GM19395 (cell line): Measurements from ENCODE around the gene AGXT.

Source experiments
- ATAC-seq: cut with Tn5 transposase; IDR thresholded peaks from one replicate; pipeline ENCODE4 v1.9.1; 2021; ENCODE audit warnings: mild to moderate bottlenecking, moderate library complexity; ENCODE audit not compliant: unreplicated experiment

Gene AGXT

GRCh38 chr2:240912878-240913809, 44.5 kb downstream of the AGXT start:
- ATAC-seq: no peak

- no peak for ATAC-seq
Measured at GRCh38 chr2:240913810-240914644, 45.4 kb downstream of the AGXT start.

DNA sequence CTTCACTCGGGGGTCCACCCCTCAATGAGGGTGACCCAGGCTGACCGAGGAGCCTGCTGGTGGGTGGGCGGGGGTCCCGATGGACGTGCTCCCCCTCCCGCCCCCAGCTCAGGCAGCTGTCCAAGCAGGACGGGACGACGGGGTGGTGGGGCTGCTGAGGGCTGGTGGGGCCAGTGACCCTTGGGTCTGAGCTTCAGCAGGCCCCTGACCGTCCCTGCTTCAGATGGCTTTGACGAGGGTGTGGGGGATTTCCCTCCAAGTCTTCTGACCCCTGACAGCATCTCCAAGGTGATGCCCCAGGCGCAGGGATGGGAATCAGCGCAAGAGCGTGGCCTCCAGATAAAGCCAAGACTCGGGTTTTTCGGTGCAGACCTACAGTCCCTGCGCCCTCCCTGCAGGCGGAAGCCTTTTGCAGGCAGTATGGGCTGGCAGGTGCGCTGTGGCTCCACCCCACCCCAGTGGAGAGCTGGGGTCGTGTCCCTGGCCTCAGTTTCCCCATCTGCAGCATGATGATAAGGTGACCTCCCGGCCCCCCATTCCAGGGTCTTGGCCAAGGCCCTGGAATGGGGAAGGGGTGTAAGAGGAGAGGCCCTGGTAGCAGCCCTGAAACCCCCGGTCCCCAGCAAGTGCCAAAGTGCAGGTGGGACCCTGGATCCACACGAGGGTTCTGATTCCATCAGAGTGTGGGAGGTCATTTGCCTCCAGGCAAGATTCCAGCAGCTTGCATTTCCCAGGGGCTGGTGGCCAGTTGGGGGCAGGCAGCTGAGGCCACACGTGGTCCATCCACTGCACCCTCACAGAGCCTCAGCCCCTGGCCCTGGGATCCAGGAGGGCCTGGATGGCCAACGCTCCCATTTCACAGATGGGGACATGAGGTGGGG, 46.3 kb downstream of the AGXT start:
- ATAC-seq: no peak

- no peak for ATAC-seq
Measured at GRCh38 chr2:240915526-240916341, 47.1 kb downstream of the AGXT start.

DNA sequence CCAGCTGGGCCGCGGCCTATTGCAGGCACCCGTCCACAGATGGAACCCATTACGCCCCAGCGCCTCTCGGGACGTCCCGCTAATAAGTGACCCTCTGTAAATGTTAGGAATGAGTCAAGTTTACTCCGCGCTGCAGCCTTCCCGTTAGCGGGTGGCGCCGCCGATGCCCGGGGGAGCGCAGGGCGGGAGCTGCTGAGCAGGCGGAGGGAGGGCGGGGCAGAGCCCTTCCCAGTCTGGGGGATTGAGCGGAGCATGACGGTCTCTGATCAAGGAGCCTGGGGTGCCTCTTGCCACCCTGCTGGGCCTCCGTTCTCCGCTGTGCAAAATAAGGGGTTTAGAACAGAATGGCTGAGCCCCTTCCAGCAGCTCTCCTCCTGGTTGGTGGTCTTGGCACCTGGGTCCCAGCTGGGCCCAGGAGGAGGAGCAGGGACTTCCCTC, 48.0 kb downstream of the AGXT start:
- no peak for ATAC-seq

DNA sequence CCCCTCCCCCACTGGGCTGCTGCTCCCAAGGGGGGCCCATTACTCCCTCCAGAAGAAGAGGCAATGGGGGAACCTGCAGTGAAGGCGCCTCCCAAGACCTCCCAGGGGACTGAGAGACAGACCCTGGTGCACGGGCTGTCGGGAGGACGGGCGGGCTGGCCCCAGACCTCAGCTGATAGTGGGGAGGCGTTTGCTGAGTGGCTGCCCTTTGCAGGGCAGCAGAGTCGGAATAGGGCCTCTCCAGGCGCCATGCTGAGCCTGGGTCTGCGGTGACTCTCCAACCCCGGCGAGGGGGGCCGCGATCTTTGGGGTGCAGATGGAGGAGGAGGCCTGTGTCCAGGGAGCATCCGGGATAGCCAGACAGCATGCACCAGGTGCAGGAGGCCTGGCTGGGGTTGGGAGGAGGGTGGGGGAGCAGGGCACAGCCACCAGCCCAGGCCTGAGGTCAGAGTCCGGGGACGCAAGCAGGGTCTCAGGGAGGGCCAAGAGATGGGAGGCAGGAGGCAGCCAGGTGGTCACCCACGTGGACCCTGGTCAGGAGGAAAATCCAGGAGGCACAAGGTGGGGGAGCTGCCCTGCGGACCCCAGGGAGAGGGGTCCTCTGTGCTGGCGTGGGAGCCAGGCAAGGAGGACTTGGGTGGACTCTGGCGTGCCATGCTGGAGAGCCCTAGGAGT, 48.5 kb downstream of the AGXT start:
- ATAC-seq: no peak

- ATAC-seq: no peak
Measured at GRCh38 chr2:240917684-240918257, 49.1 kb downstream of the AGXT start.

DNA sequence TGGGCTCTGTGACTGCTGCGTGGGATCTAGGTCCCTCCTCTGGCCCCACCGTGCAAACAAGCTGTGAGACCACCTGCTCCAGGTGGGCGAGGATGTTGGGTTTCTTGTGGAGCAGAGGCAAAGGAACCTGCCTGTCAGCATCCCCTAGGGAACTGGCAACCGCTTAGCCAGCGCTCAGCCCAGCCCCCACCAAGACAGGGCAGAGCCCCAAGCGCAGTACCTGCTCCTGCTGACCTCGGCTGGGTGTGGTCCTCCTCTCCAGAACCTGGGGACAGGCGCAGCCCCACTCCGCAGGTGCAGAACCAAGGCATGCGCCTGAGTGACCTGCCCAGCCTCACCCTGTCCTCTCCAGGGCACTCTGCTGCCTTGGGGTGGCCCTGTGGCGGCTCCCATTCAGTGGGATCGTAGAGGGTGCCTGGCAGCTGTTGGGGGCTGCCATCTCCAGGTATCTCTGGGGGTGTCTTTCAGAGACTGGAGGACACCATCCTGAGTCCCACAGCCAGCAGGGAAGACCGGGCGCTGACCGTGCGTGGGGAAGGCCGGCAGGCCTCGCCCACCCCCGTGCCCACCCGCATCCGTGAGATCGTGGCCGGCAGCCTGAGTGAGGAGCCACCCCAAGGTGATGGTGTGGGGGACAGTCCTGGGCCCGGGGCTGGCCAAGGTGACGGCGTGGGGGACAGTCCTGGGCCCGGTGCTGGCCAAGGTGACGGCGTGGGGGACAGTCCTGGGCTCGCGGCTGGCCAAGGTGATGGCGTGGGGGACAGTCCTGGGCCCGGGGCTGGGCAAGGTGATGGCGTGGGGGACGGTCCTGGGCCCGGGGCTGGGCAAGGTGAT, 49.9 kb downstream of the AGXT start:
- no peak for ATAC-seq

DNA sequence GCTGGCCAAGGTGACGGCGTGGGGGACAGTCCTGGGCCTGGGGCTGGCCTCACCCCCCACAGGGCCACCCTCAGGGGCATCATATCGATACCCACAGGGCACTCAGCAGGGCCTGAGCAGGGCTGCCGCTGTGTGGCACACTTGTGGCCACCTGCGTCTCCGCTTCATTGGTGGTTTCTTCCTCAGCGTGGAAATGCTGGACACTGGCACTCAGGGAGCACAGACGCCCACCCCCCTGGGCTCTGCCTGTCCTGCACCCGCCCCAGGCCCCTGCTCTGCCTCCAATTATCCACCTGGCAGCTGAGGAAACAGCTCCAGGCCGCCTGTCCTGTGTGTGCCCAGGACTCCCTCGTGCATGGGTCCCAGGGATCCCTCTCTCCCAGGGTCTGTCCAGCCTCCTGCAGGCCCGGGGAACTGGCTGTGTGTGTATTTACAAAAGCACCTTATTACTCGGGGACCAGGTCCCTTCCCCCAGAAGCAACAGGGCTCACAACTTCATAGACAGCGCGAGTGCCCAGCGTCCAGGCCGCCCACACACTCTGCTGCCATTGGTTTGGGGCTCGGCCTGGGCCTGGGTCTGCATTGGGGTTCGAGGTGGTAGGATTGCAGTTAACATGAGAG, 50.6 kb downstream of the AGXT start:
- ATAC-seq: no peak

GRCh38 chr2:240919786-240920782, 51.5 kb downstream of the AGXT start:
- ATAC-seq: no peak

GRCh38 chr2:240920783-240921231, 52.2 kb downstream of the AGXT start:
- no peak for ATAC-seq

GRCh38 chr2:240921311-240921994, 52.8 kb downstream of the AGXT start:
- ATAC-seq: no peak

GRCh38 chr2:240921995-240922244, 53.3 kb downstream of the AGXT start:
- ATAC-seq: no peak

DNA sequence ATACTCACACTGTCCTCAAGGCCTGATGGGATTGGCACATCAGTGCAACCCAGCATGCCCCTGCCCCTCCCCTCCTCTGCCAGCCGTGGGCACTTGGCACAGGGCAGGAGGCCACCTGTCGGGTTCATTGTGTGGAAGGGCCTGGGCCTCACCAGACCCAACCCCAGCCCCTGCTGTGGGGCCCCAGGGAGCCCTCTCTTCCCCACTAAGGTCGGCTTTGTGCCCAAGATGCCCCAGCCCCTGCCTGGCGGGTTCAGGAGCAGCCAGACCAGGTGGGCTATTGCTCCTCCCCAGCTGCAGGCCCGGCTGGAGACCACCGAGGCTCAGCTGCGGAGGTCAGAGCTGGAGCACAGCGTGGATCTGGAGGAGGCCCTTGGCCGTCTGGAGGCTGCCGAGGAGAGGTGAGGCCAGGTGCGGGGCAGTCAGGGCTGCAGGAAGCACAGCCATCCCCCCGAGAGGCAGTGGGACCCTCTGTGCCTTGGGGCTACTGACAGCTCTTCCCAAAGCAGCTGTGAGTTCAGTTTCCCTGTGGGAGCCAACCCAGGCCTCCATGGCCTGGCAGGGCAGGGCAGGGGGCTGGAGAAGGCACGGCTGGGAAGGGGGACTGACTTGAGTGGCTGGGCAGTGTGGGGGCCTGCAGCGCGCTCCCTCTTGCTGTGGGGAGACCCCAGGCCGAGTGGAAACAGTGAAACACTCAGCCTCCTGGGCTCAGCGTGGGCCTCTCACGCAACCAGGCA, 53.8 kb downstream of the AGXT start:
- ATAC-seq: no peak

GRCh38 chr2:240922982-240923537, 54.4 kb downstream of the AGXT start:
- no peak for ATAC-seq
